WTC11 (cell line): ENCODE measurements around the gene HES1. TPM values are rescaled to one million over a fixed set of nuclear protein-coding genes. Genes with fewer than 3 reads are reported as not detected.

Source experiments
- ATAC-seq: fragments of 200-7000 bp; cut with Tn5 transposase; 2 replicates; pipeline ENCODE4 v1.10.0; 2021; ENCODE audit warnings: mild to moderate bottlenecking, moderate library complexity
- CTCF ChIA-PET: fragments of 300-600 bp; sonication (Branson Sonifier 250); formaldehyde crosslinking; loops from one replicate; lab custom pipeline; 2021; ENCODE audit warnings: antibody characterized with exemption; lab: Charles Lee
- POLR2A ChIA-PET: fragments of 350-600 bp; sonication (Branson Sonifier 250); formaldehyde crosslinking; loops from one replicate; lab custom pipeline; 2021; ENCODE audit warnings: antibody characterized with exemption; lab: Charles Lee
- DNase-seq: peaks from one replicate; pipeline ENCODE4 v3.0.0; 2021; ENCODE audit warnings: low spot score
- H3K27ac Mint-ChIP-seq: 2 replicates; pipeline ENCODE4 v1.8.0; 2021; ENCODE audit warnings: mixed read lengths
- H3K27me3 Mint-ChIP-seq: 2 replicates; pipeline ENCODE4 v1.8.0; 2021; ENCODE audit warnings: low read depth, mild to moderate bottlenecking, moderate library complexity, mixed read lengths
- H3K36me3 Mint-ChIP-seq: 2 replicates; pipeline ENCODE4 v1.8.0; 2021; ENCODE audit warnings: mixed read lengths
- H3K4me1 Mint-ChIP-seq: 2 replicates; pipeline ENCODE4 v1.8.0; 2022; ENCODE audit warnings: mixed read lengths
- H3K4me3 Mint-ChIP-seq: 2 replicates; pipeline ENCODE4 v1.8.0; 2021; ENCODE audit warnings: mild to moderate bottlenecking, moderate library complexity, mixed read lengths
- H3K9me3 Mint-ChIP-seq: 2 replicates; pipeline ENCODE4 v1.8.0; 2021; ENCODE audit warnings: mixed read lengths
- AR ChIP-seq: fragments of 250-450 bp; sonication (Bioruptor Pico); IDR thresholded peaks from 2 replicates; pipeline ENCODE4 v1.9.0; 2021; ENCODE audit warnings: mild to moderate bottlenecking
- CREB1 ChIP-seq: sonication (generic); formaldehyde crosslinking; IDR thresholded peaks from 2 replicates; pipeline ENCODE4 v1.8.0; 2023; ENCODE audit warnings: mild to moderate bottlenecking, missing genetic modification reagents
- CREM ChIP-seq: sonication (generic); formaldehyde crosslinking; IDR thresholded peaks from 2 replicates; pipeline ENCODE4 v1.8.1; 2022; ENCODE audit warnings: mild to moderate bottlenecking, missing genetic modification reagents, moderate library complexity
- EMX1 ChIP-seq: fragments of 250-450 bp; sonication (Bioruptor Pico); IDR thresholded peaks from 2 replicates; pipeline ENCODE4 v1.8.0; 2021; ENCODE audit warnings: mild to moderate bottlenecking
- ESRRA ChIP-seq: sonication (generic); formaldehyde crosslinking; IDR thresholded peaks from 2 replicates; pipeline ENCODE4 v1.8.1; 2022; ENCODE audit warnings: mild to moderate bottlenecking, missing genetic modification reagents, borderline replicate concordance
- ETV6 ChIP-seq: sonication (generic); formaldehyde crosslinking; IDR thresholded peaks from 2 replicates; pipeline ENCODE4 v1.8.1; 2022; ENCODE audit warnings: mild to moderate bottlenecking, missing genetic modification reagents
- GRHL2 ChIP-seq: fragments of 250-450 bp; sonication (Bioruptor Pico); IDR thresholded peaks from 2 replicates; pipeline ENCODE4 v1.8.0; 2022; ENCODE audit warnings: mild to moderate bottlenecking, moderate library complexity; ENCODE audit not compliant: insufficient replicate concordance, severe bottlenecking
- GTF2I ChIP-seq: fragments of 250-450 bp; sonication (Bioruptor Pico); conservative IDR thresholded peaks from 2 replicates; pipeline ENCODE4 v1.4.0; 2021; ENCODE audit warnings: mild to moderate bottlenecking
- HMGA2 ChIP-seq: fragments of 250-450 bp; sonication (Bioruptor Pico); IDR thresholded peaks from 2 replicates; pipeline ENCODE4 v1.4.0; 2021; ENCODE audit warnings: mild to moderate bottlenecking, moderate library complexity
- JUN ChIP-seq: sonication (generic); formaldehyde crosslinking; IDR thresholded peaks from 2 replicates; pipeline ENCODE4 v1.8.0; 2023; ENCODE audit warnings: mild to moderate bottlenecking, missing genetic modification reagents
- KAT7 ChIP-seq: sonication (generic); formaldehyde crosslinking; IDR thresholded peaks from 2 replicates; pipeline ENCODE4 v1.8.1; 2023; ENCODE audit warnings: missing genetic modification reagents, mild to moderate bottlenecking, borderline replicate concordance
- MAX ChIP-seq: sonication (generic); formaldehyde crosslinking; IDR thresholded peaks from 2 replicates; pipeline ENCODE4 v1.8.0; 2022; ENCODE audit warnings: mild to moderate bottlenecking, missing genetic modification reagents
- NFATC4 ChIP-seq: fragments of 250-450 bp; sonication (Bioruptor Pico); IDR thresholded peaks from 2 replicates; pipeline ENCODE4 v1.9.0; 2021; ENCODE audit warnings: mild to moderate bottlenecking
- PRDM15 ChIP-seq: sonication (generic); formaldehyde crosslinking; IDR thresholded peaks from 2 replicates; pipeline ENCODE4 v1.8.0; 2022; ENCODE audit warnings: missing genetic modification reagents
- PRRX2 ChIP-seq: fragments of 250-450 bp; sonication (Bioruptor Pico); IDR thresholded peaks from 2 replicates; pipeline ENCODE4 v1.8.0; 2021; ENCODE audit warnings: mild to moderate bottlenecking
- SOX15 ChIP-seq: fragments of 250-450 bp; sonication (Bioruptor Pico); IDR thresholded peaks from 2 replicates; pipeline ENCODE4 v1.9.0; 2021; ENCODE audit warnings: mild to moderate bottlenecking
- SP1 ChIP-seq: sonication (generic); formaldehyde crosslinking; conservative IDR thresholded peaks from 2 replicates; pipeline ENCODE4 v1.8.1; 2022; ENCODE audit warnings: missing genetic modification reagents
- USF2 ChIP-seq: sonication (generic); formaldehyde crosslinking; IDR thresholded peaks from 2 replicates; pipeline ENCODE4 v1.8.1; 2023; ENCODE audit warnings: mild to moderate bottlenecking, missing genetic modification reagents, moderate library complexity
- ZBTB21 ChIP-seq: sonication (generic); formaldehyde crosslinking; IDR thresholded peaks from 2 replicates; pipeline ENCODE4 v1.8.1; 2023; ENCODE audit warnings: mild to moderate bottlenecking, missing genetic modification reagents, borderline replicate concordance
- ZMAT4 ChIP-seq: fragments of 250-450 bp; sonication (Bioruptor Pico); IDR thresholded peaks from 2 replicates; pipeline ENCODE4 v1.9.0; 2021; ENCODE audit warnings: mild to moderate bottlenecking
- ZNF396 ChIP-seq: fragments of 250-450 bp; sonication (Bioruptor Pico); IDR thresholded peaks from 2 replicates; pipeline ENCODE4 v1.8.0; 2021; ENCODE audit warnings: mild to moderate bottlenecking, moderate library complexity, borderline replicate concordance
- ZNF512 ChIP-seq: sonication (generic); formaldehyde crosslinking; IDR thresholded peaks from 2 replicates; pipeline ENCODE4 v1.8.1; 2022; ENCODE audit warnings: missing genetic modification reagents, borderline replicate concordance
- total RNA-seq: library from RNA; stranded (reverse); gene quantifications from 3 replicates; pipeline ENCODE4 v1.2.3, GENCODE V29; 2021
- TF ChIP-seq, protein P1 (sequence below): sonication (generic); formaldehyde crosslinking; IDR thresholded peaks from 2 replicates; pipeline ENCODE4 v1.8.1; 2022; ENCODE audit warnings: mild to moderate bottlenecking, moderate library complexity, missing genetic modification reagents

The HES1 gene
- total RNA-seq, 1 experiment from 2014 or later = 28.4 TPM

GRCh38 chr3:194139814-194140391 is 4.0 kb downstream of the HES1 start (continued):
- TF ChIP-seq PRDM15 (CRISPR knock-in tag) (no peak), ZNF396 (CRISPR knock-in tag) (no peak)

- H3K27me3 Mint-ChIP-seq = no peaks in the 10 kb centered on the region
- POLR2A ChIA-PET = interaction anchor here (0.6 to 1.9 kb wide), 11 partner anchors 11 to 360 kb away, joined by 3 to 6 read pairs (median 3); no protein-coding TSS in a partner anchor
- H3K36me3 Mint-ChIP-seq = peaks cover 21% of the 10 kb centered on the region
- TF ChIP-seq JUN = no peak
- TF ChIP-seq SP1 (CRISPR knock-in tag) = 0 out of 2 replicates have a peak, but pooled peaks have one; percentile 48
- TF ChIP-seq USF2 (CRISPR knock-in tag) = no peak
- no peak for TF ChIP-seq CREB1 (CRISPR knock-in tag)
- no peak for TF ChIP-seq SOX15 (CRISPR knock-in tag)
- no peak for TF ChIP-seq ZBTB21 (CRISPR knock-in tag)
- no peak for TF ChIP-seq ZMAT4 (CRISPR knock-in tag)
- TF ChIP-seq GRHL2 = no peak
- 0 out of 2 replicates have a peak, but pooled peaks have one; percentile 4 for TF ChIP-seq HMGA2
- 0 out of 2 replicates have a peak, but pooled peaks have one; percentile 67 for TF ChIP-seq EMX1 (CRISPR knock-in tag)
- TF ChIP-seq KAT7 (CRISPR knock-in tag) = no peak; the same call in 1 of the 2 replicates
- no peak for TF ChIP-seq ZNF396 (CRISPR knock-in tag)
- TF ChIP-seq MAX (CRISPR knock-in tag) = peak; percentile 47; the same call in 1 of the 2 replicates
- 0 out of 2 replicates have a peak, but pooled peaks have one; percentile 24 for TF ChIP-seq ZNF512 (CRISPR knock-in tag)
- TF ChIP-seq NFATC4 (CRISPR knock-in tag) = no peak
- TF ChIP-seq, protein P1, sequence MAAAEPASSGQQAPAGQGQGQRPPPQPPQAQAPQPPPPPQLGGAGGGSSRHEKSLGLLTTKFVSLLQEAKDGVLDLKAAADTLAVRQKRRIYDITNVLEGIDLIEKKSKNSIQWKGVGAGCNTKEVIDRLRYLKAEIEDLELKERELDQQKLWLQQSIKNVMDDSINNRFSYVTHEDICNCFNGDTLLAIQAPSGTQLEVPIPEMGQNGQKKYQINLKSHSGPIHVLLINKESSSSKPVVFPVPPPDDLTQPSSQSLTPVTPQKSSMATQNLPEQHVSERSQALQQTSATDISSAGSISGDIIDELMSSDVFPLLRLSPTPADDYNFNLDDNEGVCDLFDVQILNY (CRISPR knock-in tag) = peak; percentile 85
- TF ChIP-seq AR = peak; percentile 55; the same call in 1 of the 2 replicates
- no peak for TF ChIP-seq ESRRA (CRISPR knock-in tag)
- 0 out of 2 replicates have a peak, but pooled peaks have one; percentile 24 for TF ChIP-seq GTF2I
- 0 out of 2 replicates have a peak, but pooled peaks have one; percentile 18 for TF ChIP-seq CREM (CRISPR knock-in tag)
- peak; percentile 8; the same call in 1 of the 2 replicates for TF ChIP-seq PRRX2 (CRISPR knock-in tag)
- peak; percentile 64; the same call in 1 of the 2 replicates for TF ChIP-seq ETV6 (CRISPR knock-in tag)
Observed at GRCh38 chr3:194140520-194141414, 4.8 kb downstream of the HES1 start.

More at GRCh38 chr3:194140520-194141414, 4.8 kb downstream of the HES1 start:
- Mint-ChIP-seq H3K9me3 (no peaks in the 10 kb centered on the region), H3K27ac (peak overlapping the region; percentile 95; the same call in 1 of the 2 replicates), H3K4me3 (peak overlapping the region; percentile 49), H3K4me1 (peaks cover 40% of the 10 kb centered on the region)
- peak; percentile 2 for ATAC-seq
- CTCF ChIA-PET = interaction anchor here (0.6 to 4.4 kb wide), 14 partner anchors 10 to 360 kb away, joined by 3 to 34 read pairs (median 4); no protein-coding TSS in a partner anchor
- peak; percentile 80 for DNase-seq
